MM.1S (cell line): ENCODE results near the gene YIPF7.

Experiments
- DNase-seq: peaks from one replicate; pipeline ENCODE4 v3.0.0-alpha.2; 2015
- H2AFZ ChIP-seq: fragments of 300-600 bp; sonication (generic); 2 replicates; pipeline ENCODE4 v1.6.0; 2016; ENCODE audit warnings: antibody characterized with exemption, low read length
- H3F3A ChIP-seq: fragments of 300-600 bp; sonication (generic); 2 replicates; pipeline ENCODE4 v1.6.1; 2016; ENCODE audit warnings: mild to moderate bottlenecking, antibody characterized with exemption, low read length, moderate library complexity, mixed read lengths; ENCODE audit not compliant: insufficient read depth
- H3K27ac ChIP-seq: fragments of 300-600 bp; sonication (generic); 2 replicates; pipeline ENCODE4 v1.5.1; 2016; ENCODE audit warnings: mild to moderate bottlenecking, low read length
- H3K27me3 ChIP-seq: fragments of 300-600 bp; sonication (generic); replicated peaks from 2 replicates; pipeline ENCODE4 v1.6.0; 2016; ENCODE audit warnings: low read length; ENCODE audit not compliant: insufficient read depth
- H3K36me3 ChIP-seq: fragments of 300-600 bp; sonication (generic); replicated peaks from 2 replicates; pipeline ENCODE4 v1.6.1; 2016; ENCODE audit warnings: mild to moderate bottlenecking, low read length, mixed read lengths; ENCODE audit not compliant: insufficient read depth
- H3K4me1 ChIP-seq: fragments of 300-600 bp; sonication (generic); 2 replicates; pipeline ENCODE4 v1.6.1; 2016; ENCODE audit warnings: low read length, mixed read lengths
- H3K4me2 ChIP-seq: fragments of 300-600 bp; sonication (generic); 2 replicates; pipeline ENCODE4 v1.6.0; 2016; ENCODE audit warnings: low read depth, low read length
- H3K4me3 ChIP-seq: fragments of 300-600 bp; sonication (generic); 2 replicates; pipeline ENCODE4 v1.5.1; 2016; ENCODE audit warnings: low read length, mixed read lengths
- H3K79me2 ChIP-seq: fragments of 300-600 bp; sonication (generic); 2 replicates; pipeline ENCODE4 v1.6.1; 2016; ENCODE audit warnings: mixed run types, low read length, mixed read lengths
- H3K9ac ChIP-seq: fragments of 300-600 bp; sonication (generic); 2 replicates; pipeline ENCODE4 v1.6.1; 2016; ENCODE audit warnings: low read length, mixed read lengths
- H3K9me2 ChIP-seq: fragments of 300-600 bp; sonication (generic); replicated peaks from 2 replicates; pipeline ENCODE4 v1.6.1; 2016; ENCODE audit warnings: mild to moderate bottlenecking, low read length, mixed read lengths; ENCODE audit not compliant: insufficient read depth
- H3K9me3 ChIP-seq: fragments of 300-600 bp; sonication (generic); replicated peaks from 2 replicates; pipeline ENCODE4 v1.6.1; 2016; ENCODE audit warnings: mild to moderate bottlenecking, low read length, mixed read lengths; ENCODE audit not compliant: insufficient read depth
- H4K20me1 ChIP-seq: fragments of 300-600 bp; sonication (generic); 2 replicates; pipeline ENCODE4 v1.6.1; 2016; ENCODE audit warnings: mild to moderate bottlenecking, low read length, moderate library complexity, mixed read lengths; ENCODE audit not compliant: insufficient read depth
- EZH2 ChIP-seq: fragments of 300-600 bp; sonication (generic); optimal IDR thresholded peaks from 2 replicates; pipeline ENCODE3; 2017; ENCODE audit warnings: low read depth, mild to moderate bottlenecking, antibody characterized with exemption, low read length, mixed read lengths
- EZH2phosphoT487 ChIP-seq: fragments of 300-600 bp; sonication (generic); IDR thresholded peaks from 2 replicates; pipeline ENCODE4 v1.6.1; 2018; ENCODE audit warnings: antibody characterized with exemption, low read length
- TF ChIP-seq, protein P1 (sequence below): fragments of 300-600 bp; sonication (generic); IDR thresholded peaks from 2 replicates; pipeline ENCODE4 v1.5.1; 2016; ENCODE audit warnings: antibody characterized with exemption, low read length, mixed read lengths

Gene YIPF7

DNA sequence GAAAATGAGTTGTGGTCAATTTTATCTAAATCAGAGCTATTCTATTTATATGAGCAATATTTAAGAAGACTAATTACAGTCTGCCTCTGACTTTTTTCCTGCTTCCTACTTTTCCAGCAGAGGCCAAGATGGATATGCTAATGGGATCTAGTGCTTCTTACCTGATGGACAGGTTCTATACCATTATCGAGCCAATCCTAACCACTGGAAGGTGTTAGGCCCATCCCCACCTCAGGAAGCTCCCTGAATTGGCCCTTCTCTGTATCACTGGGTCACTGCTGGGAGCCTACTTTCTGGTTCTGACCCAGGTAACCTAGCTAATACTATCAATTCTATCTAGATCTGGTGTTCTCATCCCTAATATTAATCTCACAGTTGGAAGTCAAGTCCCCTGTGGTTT is 577 bp upstream of the YIPF7 start:
- Histone ChIP-seq H3K4me1 (no peaks in the 10 kb centered on the region), H3K9me3 (no peaks in the 10 kb centered on the region), H3K27ac (no peak overlapping the region), H4K20me1 (no peaks in the 10 kb centered on the region), H3K4me2 (no peak overlapping the region), H3K9ac (no peak overlapping the region), H2AFZ (no peak overlapping the region), H3K27me3 (no peaks in the 10 kb centered on the region), H3K36me3 (no peaks in the 10 kb centered on the region), H3F3A (no peaks in the 10 kb centered on the region), H3K79me2 (no peaks in the 10 kb centered on the region), H3K9me2 (no peaks in the 10 kb centered on the region), H3K4me3 (no peak overlapping the region)
- no peak for DNase-seq
- no peak for TF ChIP-seq EZH2phosphoT487
- no peak for TF ChIP-seq EZH2
- TF ChIP-seq, protein P1, sequence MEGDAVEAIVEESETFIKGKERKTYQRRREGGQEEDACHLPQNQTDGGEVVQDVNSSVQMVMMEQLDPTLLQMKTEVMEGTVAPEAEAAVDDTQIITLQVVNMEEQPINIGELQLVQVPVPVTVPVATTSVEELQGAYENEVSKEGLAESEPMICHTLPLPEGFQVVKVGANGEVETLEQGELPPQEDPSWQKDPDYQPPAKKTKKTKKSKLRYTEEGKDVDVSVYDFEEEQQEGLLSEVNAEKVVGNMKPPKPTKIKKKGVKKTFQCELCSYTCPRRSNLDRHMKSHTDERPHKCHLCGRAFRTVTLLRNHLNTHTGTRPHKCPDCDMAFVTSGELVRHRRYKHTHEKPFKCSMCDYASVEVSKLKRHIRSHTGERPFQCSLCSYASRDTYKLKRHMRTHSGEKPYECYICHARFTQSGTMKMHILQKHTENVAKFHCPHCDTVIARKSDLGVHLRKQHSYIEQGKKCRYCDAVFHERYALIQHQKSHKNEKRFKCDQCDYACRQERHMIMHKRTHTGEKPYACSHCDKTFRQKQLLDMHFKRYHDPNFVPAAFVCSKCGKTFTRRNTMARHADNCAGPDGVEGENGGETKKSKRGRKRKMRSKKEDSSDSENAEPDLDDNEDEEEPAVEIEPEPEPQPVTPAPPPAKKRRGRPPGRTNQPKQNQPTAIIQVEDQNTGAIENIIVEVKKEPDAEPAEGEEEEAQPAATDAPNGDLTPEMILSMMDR = no peak

DNA sequence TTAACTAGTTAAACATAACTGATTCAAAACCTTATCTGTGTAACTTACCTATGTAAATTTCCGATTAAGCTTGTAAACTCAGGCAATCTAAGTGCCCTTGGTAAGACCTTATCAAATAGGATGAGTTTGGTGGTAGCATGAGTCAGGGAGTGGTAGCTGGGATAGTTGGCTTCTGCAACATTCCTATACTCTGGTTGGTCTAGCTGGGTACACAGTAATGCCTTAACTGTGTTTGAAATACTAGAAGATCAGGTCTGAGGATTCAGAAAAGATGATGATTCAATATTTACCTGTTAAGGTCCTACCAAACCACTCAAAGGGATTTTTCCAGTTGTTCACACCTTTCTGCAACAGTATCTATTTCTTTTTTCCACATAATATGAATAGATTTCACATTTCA is 5.3 kb downstream of the YIPF7 start:
- Histone ChIP-seq H3K9me3 (no peaks in the 10 kb centered on the region), H3K4me1 (no peaks in the 10 kb centered on the region), H4K20me1 (no peaks in the 10 kb centered on the region), H3K27ac (no peak overlapping the region), H3K9me2 (no peaks in the 10 kb centered on the region), H3K79me2 (no peaks in the 10 kb centered on the region), H3K36me3 (no peaks in the 10 kb centered on the region), H3K4me3 (no peak overlapping the region), H3K9ac (no peak overlapping the region), H3K27me3 (no peaks in the 10 kb centered on the region), H3K4me2 (no peak overlapping the region), H2AFZ (no peak overlapping the region), H3F3A (no peaks in the 10 kb centered on the region)
- TF ChIP-seq, protein P1 = no peak
- TF ChIP-seq EZH2phosphoT487 = no peak
- no peak for TF ChIP-seq EZH2
- no peak for DNase-seq

DNA sequence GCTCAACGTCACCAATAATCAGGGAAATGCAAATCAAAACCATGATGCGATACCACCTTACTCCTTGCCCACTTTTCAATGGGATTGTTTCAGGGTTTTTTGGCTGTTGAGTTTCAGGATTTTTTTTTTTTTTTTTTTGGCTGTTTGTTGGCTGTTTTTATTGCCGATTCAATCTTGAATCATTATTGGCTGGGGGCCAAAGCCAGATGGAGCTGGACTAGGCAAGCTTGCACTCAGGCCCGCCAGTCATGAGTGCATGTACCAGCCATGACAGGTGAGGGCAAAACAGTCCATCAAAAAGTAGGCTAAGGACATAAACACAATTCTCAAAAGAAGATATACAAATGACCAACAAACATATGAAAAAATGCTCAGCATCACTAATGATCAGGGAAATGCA is 13.3 kb downstream of the YIPF7 start:
- H4K20me1 ChIP-seq = no peaks in the 10 kb centered on the region
- no peaks in the 10 kb centered on the region for H3K9me3 ChIP-seq
- no peaks in the 10 kb centered on the region for H3K9me2 ChIP-seq
- no peak overlapping the region for H3K27ac ChIP-seq
- H3F3A ChIP-seq = no peaks in the 10 kb centered on the region
- TF ChIP-seq, protein P1 = no peak
- no peak for TF ChIP-seq EZH2
- TF ChIP-seq EZH2phosphoT487 = no peak
- H2AFZ ChIP-seq = no peak overlapping the region
- no peak overlapping the region for H3K4me3 ChIP-seq
- no peak overlapping the region for H3K9ac ChIP-seq
- H3K36me3 ChIP-seq = no peaks in the 10 kb centered on the region
- no peaks in the 10 kb centered on the region for H3K4me1 ChIP-seq
- DNase-seq = no peak
- no peaks in the 10 kb centered on the region for H3K79me2 ChIP-seq
- H3K27me3 ChIP-seq = no peaks in the 10 kb centered on the region
- no peak overlapping the region for H3K4me2 ChIP-seq
